PFSK-1 (cell line): ENCODE results near the gene MAJIN.

Experiments
- FOXP2 ChIP-seq: optimal IDR thresholded peaks from 2 replicates; pipeline ENCODE3; 2011; ENCODE audit warnings: borderline replicate concordance, control low read depth, inconsistent platforms; ENCODE audit not compliant: insufficient read depth; ENCODE audit errors: extremely low read length, extremely low read depth
- POLR2AphosphoS5 ChIP-seq: IDR thresholded peaks from 2 replicates; pipeline ENCODE4 v1.6.1; 2012; ENCODE audit warnings: low read depth, mild to moderate bottlenecking, control low read depth, low read length, moderate library complexity
- REST ChIP-seq, 2 experiments: IDR thresholded peaks; 2 replicates each; pipeline versions ENCODE4 v1.6.1 to v1.8.0; 2011 to 2012; ENCODE audit warnings: low read depth in 2 of 2, low read length in 2 of 2, control low read depth in 1 of 2, inconsistent platforms in 1 of 2, mild to moderate bottlenecking in 1 of 2, moderate library complexity in 1 of 2; ENCODE audit not compliant: insufficient read depth in 1 of 2
- SIN3A ChIP-seq: IDR thresholded peaks from 2 replicates; pipeline ENCODE4 v1.6.1; 2012; ENCODE audit warnings: mild to moderate bottlenecking, low read length, moderate library complexity, borderline replicate concordance; ENCODE audit not compliant: insufficient read depth
- TAF1 ChIP-seq: IDR thresholded peaks from 2 replicates; pipeline ENCODE4 v1.6.1; 2012; ENCODE audit warnings: low read length, control low read depth, borderline replicate concordance; ENCODE audit not compliant: insufficient read depth

Gene MAJIN

GRCh38 chr11:64916040-64916774 is 55.7 kb downstream of the MAJIN start:
- TF ChIP-seq REST (IDR thresholded peaks at IDR 0.05; ENCODE audit: insufficient read depth in 1 of 2, low read depth in 2 of 2, low read length in 2 of 2) = no peak
- TF ChIP-seq FOXP2 = peak; percentile 100
- peak; percentile 96; the same call in 1 of the 2 replicates for TF ChIP-seq SIN3A
- no peak for TF ChIP-seq POLR2AphosphoS5

- TF ChIP-seq POLR2AphosphoS5 (no peak), TAF1 (no peak)
These were observed 56.5 kb downstream of the MAJIN start for GRCh38 chr11:64915376-64915887.

- TF ChIP-seq REST (IDR thresholded peaks at IDR 0.05; ENCODE audit: insufficient read depth in 1 of 2, low read depth in 2 of 2, low read length in 2 of 2) = no peak
- no peak for TF ChIP-seq TAF1
- no peak for TF ChIP-seq SIN3A
- TF ChIP-seq FOXP2 = no peak
- no peak for TF ChIP-seq POLR2AphosphoS5
These were observed 57.8 kb downstream of the MAJIN start for GRCh38 chr11:64914123-64914522.

GRCh38 chr11:64913171-64913727 is 58.7 kb downstream of the MAJIN start:
- no peak for TF ChIP-seq SIN3A

GRCh38 chr11:64911689-64912088 is 60.2 kb downstream of the MAJIN start:
- TF ChIP-seq FOXP2 (no peak), TAF1 (no peak), SIN3A (no peak), POLR2AphosphoS5 (no peak), REST (IDR thresholded peaks at IDR 0.05; ENCODE audit: insufficient read depth in 1 of 2, low read depth in 2 of 2, low read length in 2 of 2) (no peak)

GRCh38 chr11:64911142-64911541 is 60.8 kb downstream of the MAJIN start:
- no peak for TF ChIP-seq POLR2AphosphoS5
- no peak for TF ChIP-seq REST (IDR thresholded peaks at IDR 0.05; ENCODE audit: insufficient read depth in 1 of 2, low read depth in 2 of 2, low read length in 2 of 2)
- no peak for TF ChIP-seq TAF1
- TF ChIP-seq SIN3A = no peak
- TF ChIP-seq FOXP2 = no peak
